ENCODE results near the gene RFTN1. TPM values are rescaled to one million over a fixed set of nuclear protein-coding genes. Genes with fewer than 3 reads are reported as not detected.

RFTN1 gene
- total RNA-seq, 2 experiments from 2014 or later = 81.8 to 152 TPM

GRCh38 chr3:16468336-16469098 is 45.0 kb downstream of the RFTN1 start:
- Histone ChIP-seq H3K36me3 (ENCODE audit: insufficient read depth, low read length) (peaks cover 100% of the 10 kb centered on the region), H3K79me2 (ENCODE audit: insufficient read depth, low read depth, low read length) (peaks cover 98% of the 10 kb centered on the region), H3K4me3 (ENCODE audit: low read depth, low read length, poor library complexity, severe bottlenecking) (no peak overlapping the region), H3K9me2 (ENCODE audit: insufficient read depth, low read length) (no peaks in the 10 kb centered on the region), H2AFZ (ENCODE audit: low read length) (no peak overlapping the region), H3K4me2 (ENCODE audit: low read length) (peak overlapping the region; percentile 35; the same call in 1 of the 2 replicates), H4K20me1 (ENCODE audit: insufficient read depth, low read length) (no peaks in the 10 kb centered on the region), H3K9me3 (ENCODE audit: low read length) (peaks cover 9% of the 10 kb centered on the region; the same call in 1 of the 2 replicates), H3K4me1 (ENCODE audit: insufficient read depth, low read length, poor library complexity, severe bottlenecking) (peaks cover 46% of the 10 kb centered on the region), H3K27ac (ENCODE audit: low read depth, low read length, poor library complexity, severe bottlenecking) (peak overlapping the region; percentile 11)
- intact Hi-C loops (cut with micrococcal nuclease; ENCODE audit: unreplicated experiment) = no loop called here
- no peak for TF ChIP-seq CTCF (conservative IDR thresholded peaks at IDR 0.05; ENCODE audit: low read length)
- no peak for TF ChIP-seq EZH2phosphoT487 (IDR thresholded peaks at IDR 0.05; ENCODE audit: borderline replicate concordance, low read depth, low read length)
- no peak for DNase-seq (ENCODE audit: low spot score)
- CTCF ChIA-PET (ENCODE audit: unreplicated experiment) = interaction anchor here (1.5 kb wide), 1 partner anchor 14 kb away, joined by 4 read pairs; no protein-coding TSS in a partner anchor
- no TSS peak for BruUV-seq (replicated peaks)
- POLR2A ChIA-PET = interaction anchor here (0.7 to 5.3 kb wide), 5 partner anchors 9 to 93 kb away, joined by 3 to 19 read pairs (median 4); no protein-coding TSS in a partner anchor

- no TSS peak for BruUV-seq (replicated peaks)
- Histone ChIP-seq H3K4me2 (ENCODE audit: low read length) (peak overlapping the region; percentile 35; the same call in 1 of the 2 replicates), H3K4me3 (ENCODE audit: low read depth, low read length, poor library complexity, severe bottlenecking) (no peak overlapping the region), H3K9me3 (ENCODE audit: low read length) (peaks cover 9% of the 10 kb centered on the region; the same call in 1 of the 2 replicates), H3K79me2 (ENCODE audit: insufficient read depth, low read depth, low read length) (peaks cover 99% of the 10 kb centered on the region), H4K20me1 (ENCODE audit: insufficient read depth, low read length) (no peaks in the 10 kb centered on the region), H3K36me3 (ENCODE audit: insufficient read depth, low read length) (peaks cover 98% of the 10 kb centered on the region), H3K4me1 (ENCODE audit: insufficient read depth, low read length, poor library complexity, severe bottlenecking) (peaks cover 49% of the 10 kb centered on the region), H2AFZ (ENCODE audit: low read length) (no peak overlapping the region), H3K9me2 (ENCODE audit: insufficient read depth, low read length) (no peaks in the 10 kb centered on the region), H3K27ac (ENCODE audit: low read depth, low read length, poor library complexity, severe bottlenecking) (peak overlapping the region; percentile 11)
- ChIA-PET POLR2A (interaction anchor here (1.4 to 5.3 kb wide), 2 partner anchors 10 to 15 kb away, joined by 4 to 19 read pairs; no protein-coding TSS in a partner anchor), CTCF (ENCODE audit: unreplicated experiment) (no interaction called here)
- no peak for DNase-seq (ENCODE audit: low spot score)
- intact Hi-C loops (cut with micrococcal nuclease; ENCODE audit: unreplicated experiment) = no loop called here
- TF ChIP-seq CTCF (conservative IDR thresholded peaks at IDR 0.05; ENCODE audit: low read length) (no peak), EZH2phosphoT487 (IDR thresholded peaks at IDR 0.05; ENCODE audit: borderline replicate concordance, low read depth, low read length) (no peak)
Observed at GRCh38 chr3:16468002-16468335, 45.5 kb downstream of the RFTN1 start.

DNA sequence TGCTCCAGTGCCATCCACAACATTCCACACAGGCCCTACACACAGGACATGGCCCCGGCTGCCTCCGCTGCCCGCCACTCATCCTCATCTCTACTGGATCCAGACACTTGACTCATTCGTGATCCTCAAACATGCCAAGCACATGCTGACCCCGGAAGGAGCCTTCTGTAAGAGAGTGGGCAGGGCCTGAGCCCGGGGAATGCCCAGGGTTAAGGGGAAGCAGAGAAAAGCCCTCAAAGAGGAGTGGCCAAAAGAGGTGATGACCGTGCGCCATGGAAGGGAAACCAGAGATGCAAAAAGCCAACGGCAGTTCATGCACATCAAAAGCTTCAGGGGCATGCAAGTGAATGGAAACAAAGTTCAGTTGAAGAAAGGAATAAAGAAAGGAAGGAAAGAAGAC is 46.1 kb downstream of the RFTN1 start:
- Histone ChIP-seq H3K27ac (ENCODE audit: low read depth, low read length, poor library complexity, severe bottlenecking) (no peak overlapping the region), H3K4me1 (ENCODE audit: insufficient read depth, low read length, poor library complexity, severe bottlenecking) (peaks cover 55% of the 10 kb centered on the region), H3K36me3 (ENCODE audit: insufficient read depth, low read length) (peaks cover 98% of the 10 kb centered on the region), H3K9me2 (ENCODE audit: insufficient read depth, low read length) (no peaks in the 10 kb centered on the region), H3K79me2 (ENCODE audit: insufficient read depth, low read depth, low read length) (peaks cover 99% of the 10 kb centered on the region), H4K20me1 (ENCODE audit: insufficient read depth, low read length) (no peaks in the 10 kb centered on the region), H3K4me2 (ENCODE audit: low read length) (peak overlapping the region; percentile 35; the same call in 1 of the 2 replicates), H3K4me3 (ENCODE audit: low read depth, low read length, poor library complexity, severe bottlenecking) (no peak overlapping the region), H3K9me3 (ENCODE audit: low read length) (peaks cover 9% of the 10 kb centered on the region; the same call in 1 of the 2 replicates), H2AFZ (ENCODE audit: low read length) (no peak overlapping the region)
- TF ChIP-seq EZH2phosphoT487 (IDR thresholded peaks at IDR 0.05; ENCODE audit: borderline replicate concordance, low read depth, low read length) (no peak), CTCF (conservative IDR thresholded peaks at IDR 0.05; ENCODE audit: low read length) (no peak)
- ChIA-PET CTCF (ENCODE audit: unreplicated experiment) (no interaction called here), POLR2A (interaction anchor here (1.4 to 5.3 kb wide), 2 partner anchors 11 to 16 kb away, joined by 4 to 19 read pairs; no protein-coding TSS in a partner anchor)
- intact Hi-C loops (cut with micrococcal nuclease; ENCODE audit: unreplicated experiment) = no loop called here
- no peak for DNase-seq (ENCODE audit: low spot score)
- no TSS peak for BruUV-seq (replicated peaks)

Data from OCI-LY7 (cell line).